Measurements from ENCODE around the gene YIPF1.

Gene YIPF1

DNA sequence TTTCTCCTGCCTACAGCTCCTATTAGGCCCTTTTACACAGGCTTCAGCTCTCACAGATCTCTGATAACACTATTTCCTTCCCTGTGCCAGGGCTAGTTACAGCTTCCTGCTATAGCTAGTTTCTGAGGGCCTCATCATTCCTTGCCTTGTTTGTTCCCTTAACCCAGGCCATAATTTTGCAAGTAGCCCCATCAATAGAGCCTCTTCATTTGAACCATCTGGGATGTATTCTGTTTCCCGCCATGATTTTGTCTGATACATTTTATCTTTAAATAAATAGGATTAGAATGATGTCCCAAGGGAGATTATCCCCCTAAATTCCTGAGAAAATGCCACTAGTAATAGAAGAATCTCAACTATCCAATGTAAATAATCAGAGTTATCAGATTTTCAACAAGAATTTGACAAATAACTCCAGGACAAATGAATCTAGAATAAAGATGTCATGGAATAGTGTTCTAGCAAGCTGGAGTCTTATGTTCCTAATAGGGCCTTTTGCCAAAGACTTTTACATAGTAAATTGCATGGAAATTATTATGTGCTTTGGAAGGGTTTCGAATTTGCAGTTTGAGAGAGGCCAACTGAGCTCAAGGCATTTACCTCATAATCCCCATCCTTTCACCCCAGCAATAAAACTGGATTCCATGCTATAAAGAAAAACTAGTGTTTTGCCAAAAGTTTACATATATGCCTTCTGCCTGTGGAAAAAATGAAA lies 39.8 kb upstream of the YIPF1 start:
- TF ChIP-seq, protein P1, sequence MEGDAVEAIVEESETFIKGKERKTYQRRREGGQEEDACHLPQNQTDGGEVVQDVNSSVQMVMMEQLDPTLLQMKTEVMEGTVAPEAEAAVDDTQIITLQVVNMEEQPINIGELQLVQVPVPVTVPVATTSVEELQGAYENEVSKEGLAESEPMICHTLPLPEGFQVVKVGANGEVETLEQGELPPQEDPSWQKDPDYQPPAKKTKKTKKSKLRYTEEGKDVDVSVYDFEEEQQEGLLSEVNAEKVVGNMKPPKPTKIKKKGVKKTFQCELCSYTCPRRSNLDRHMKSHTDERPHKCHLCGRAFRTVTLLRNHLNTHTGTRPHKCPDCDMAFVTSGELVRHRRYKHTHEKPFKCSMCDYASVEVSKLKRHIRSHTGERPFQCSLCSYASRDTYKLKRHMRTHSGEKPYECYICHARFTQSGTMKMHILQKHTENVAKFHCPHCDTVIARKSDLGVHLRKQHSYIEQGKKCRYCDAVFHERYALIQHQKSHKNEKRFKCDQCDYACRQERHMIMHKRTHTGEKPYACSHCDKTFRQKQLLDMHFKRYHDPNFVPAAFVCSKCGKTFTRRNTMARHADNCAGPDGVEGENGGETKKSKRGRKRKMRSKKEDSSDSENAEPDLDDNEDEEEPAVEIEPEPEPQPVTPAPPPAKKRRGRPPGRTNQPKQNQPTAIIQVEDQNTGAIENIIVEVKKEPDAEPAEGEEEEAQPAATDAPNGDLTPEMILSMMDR (IDR thresholded peaks at IDR 0.05; ENCODE audit: low read depth, low read length, missing control alignments), result no peak
- no peak overlapping the region for H3K4me3 ChIP-seq (replicated peaks; ENCODE audit: low read depth, low read length)
- no peak for DNase-seq (ENCODE audit: extremely low read depth, low read depth)

DNA sequence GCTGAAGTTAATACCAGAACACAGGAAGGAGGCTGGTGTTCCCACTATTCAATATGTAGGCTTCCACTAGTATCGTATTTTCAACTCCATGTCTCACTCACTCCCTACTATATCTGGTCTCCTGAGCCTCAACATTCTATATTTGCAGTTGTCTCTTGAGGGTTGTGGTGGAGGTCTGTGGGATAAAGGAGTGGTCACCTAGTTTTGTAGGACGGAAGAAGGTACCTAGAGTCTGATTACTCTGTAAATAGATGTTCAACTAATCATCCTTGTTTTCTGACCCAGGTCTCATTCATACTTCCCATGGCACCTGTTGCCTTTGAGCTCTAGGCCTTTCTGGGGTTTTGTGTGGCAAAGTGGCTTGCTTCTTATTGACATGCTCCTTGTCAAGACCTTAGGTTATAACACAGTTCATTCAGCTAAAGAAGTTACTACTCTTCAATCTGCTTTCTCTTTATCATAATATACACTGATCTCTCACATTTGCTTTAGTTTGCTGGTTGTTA lies 37.8 kb upstream of the YIPF1 start:
- no peak overlapping the region for H3K4me3 ChIP-seq (replicated peaks; ENCODE audit: low read depth, low read length)
- TF ChIP-seq, protein P1 (IDR thresholded peaks at IDR 0.05; ENCODE audit: low read depth, low read length, missing control alignments), result no peak
- DNase-seq (ENCODE audit: extremely low read depth, low read depth), result no peak

DNA sequence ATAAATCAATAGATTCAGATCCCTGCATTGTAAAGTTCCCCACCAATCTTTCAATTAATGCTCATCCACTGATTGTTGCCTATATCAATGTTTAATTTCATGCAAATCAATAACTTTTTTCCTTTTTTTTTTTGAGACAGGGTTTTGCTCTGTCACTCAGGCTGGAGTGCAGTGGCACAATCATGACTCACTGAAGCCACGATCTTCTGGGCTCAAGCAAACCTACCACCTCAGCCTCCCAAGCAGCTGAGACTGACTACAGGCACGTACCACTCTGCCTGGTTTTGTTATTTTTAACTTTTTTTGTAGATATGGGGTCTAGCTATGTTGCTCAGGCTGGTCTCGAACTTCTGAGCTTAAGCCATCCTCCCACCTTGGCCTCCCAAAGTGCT lies 30.1 kb upstream of the YIPF1 start:
- TF ChIP-seq, protein P1 (IDR thresholded peaks at IDR 0.05; ENCODE audit: low read depth, low read length, missing control alignments), result no peak
- no peak for DNase-seq (ENCODE audit: extremely low read depth, low read depth)
- H3K4me3 ChIP-seq (replicated peaks; ENCODE audit: low read depth, low read length), result no peak overlapping the region

DNA sequence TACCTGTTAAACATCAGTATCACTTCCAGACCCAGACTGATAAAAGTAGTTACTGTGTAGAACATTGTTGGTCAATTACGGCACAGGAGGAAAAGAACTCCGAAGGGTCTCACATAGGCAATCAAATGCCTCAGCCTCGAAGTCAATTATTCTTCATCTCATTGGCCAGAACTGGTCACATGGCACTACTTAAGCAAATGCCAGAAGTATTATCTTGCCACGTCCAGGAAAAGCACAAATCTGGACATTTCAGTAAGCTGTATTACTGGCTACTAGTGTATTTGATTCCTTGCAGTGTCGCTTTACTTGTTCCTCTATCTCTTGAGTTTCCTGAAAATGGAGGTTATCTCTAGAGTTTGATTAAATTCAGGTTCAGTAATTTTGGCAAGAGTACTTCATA lies 28.7 kb upstream of the YIPF1 start:
- TF ChIP-seq, protein P1 (IDR thresholded peaks at IDR 0.05; ENCODE audit: low read depth, low read length, missing control alignments), result no peak
- DNase-seq (ENCODE audit: extremely low read depth, low read depth), result no peak
- no peak overlapping the region for H3K4me3 ChIP-seq (replicated peaks; ENCODE audit: low read depth, low read length)

DNA sequence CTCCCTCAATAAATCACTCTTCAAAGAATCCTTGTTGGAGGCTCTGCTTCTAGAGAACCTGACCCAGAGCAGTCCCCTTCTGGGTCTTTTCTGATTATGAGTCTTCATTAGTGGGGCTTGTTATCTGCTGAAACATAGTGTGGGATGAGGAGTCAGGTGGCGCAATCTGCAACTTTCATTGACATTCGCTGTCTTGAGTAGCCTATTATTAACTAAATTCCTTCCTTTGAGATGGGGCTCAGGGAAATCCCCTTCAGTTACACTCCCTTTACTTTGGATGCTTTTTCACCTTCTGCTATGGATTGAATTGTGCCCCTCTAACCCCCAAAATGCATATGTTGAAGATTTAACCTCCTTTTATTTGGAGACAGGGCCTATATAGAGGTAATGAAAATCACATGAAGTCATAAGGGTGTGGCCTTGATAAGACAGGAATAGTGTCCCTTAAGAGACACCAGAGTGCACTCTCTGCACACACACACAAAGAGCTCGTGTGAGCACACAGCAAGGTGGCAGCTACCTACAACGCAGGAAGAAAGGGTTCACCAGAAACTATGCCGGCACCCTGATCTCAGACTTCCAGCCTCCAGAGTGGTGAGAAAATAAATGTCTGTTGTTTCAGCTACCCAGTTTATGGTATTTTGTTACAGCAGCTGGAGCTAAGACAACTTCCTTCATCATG lies 23.9 kb upstream of the YIPF1 start:
- no peak for DNase-seq (ENCODE audit: extremely low read depth, low read depth)
- H3K4me3 ChIP-seq (replicated peaks; ENCODE audit: low read depth, low read length), result no peak overlapping the region
- TF ChIP-seq, protein P1 (IDR thresholded peaks at IDR 0.05; ENCODE audit: low read depth, low read length, missing control alignments), result no peak

DNA sequence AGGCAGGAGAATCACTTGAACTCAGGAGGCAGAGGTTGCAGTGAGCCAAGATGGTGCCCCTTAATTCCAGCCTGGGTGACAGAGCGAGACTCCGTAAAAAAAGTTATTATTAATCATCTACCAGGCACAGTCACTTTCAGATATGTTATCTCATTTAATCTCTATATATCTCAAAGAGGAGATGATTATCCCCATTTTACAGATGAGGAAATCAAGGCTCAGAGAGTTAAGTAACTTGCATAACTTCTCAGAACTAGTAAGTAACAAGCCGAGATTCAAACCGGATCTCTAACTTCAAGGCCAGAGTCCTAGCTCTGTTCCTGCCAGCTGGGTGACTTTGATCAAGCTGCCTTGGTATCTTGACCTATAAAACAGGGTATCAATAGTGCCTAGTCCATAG lies 21.8 kb upstream of the YIPF1 start:
- no peak for DNase-seq (ENCODE audit: extremely low read depth, low read depth)
- no peak overlapping the region for H3K4me3 ChIP-seq (replicated peaks; ENCODE audit: low read depth, low read length)
- TF ChIP-seq, protein P1 (IDR thresholded peaks at IDR 0.05; ENCODE audit: low read depth, low read length, missing control alignments), result no peak

Measured in HFF-Myc (cell line).